ENCODE results near the gene ULK4. TPM values are rescaled to one million over a fixed set of nuclear protein-coding genes. Genes with fewer than 3 reads are reported as not detected.

ULK4 gene
- total and polyA plus RNA-seq, 2 of the 8 experiments (the other 6 are each of a cell fraction or from before 2014, with no cell fraction given) = 3.0 to 10.8 TPM

- Histone ChIP-seq H3K18ac (ENCODE audit: extremely low read depth, low read length) (no peak overlapping the region), H3K14ac (ENCODE audit: insufficient read length) (no peak overlapping the region), H3K9me3 (ENCODE audit: insufficient read depth in 2 of 2, low read depth in 1 of 2, low read length in 1 of 2) (no peaks in the 10 kb centered on the region), H3K27me3 (replicated peaks in 1 of 4; ENCODE audit: control insufficient read depth in 3 of 4, extremely low read depth in 1 of 4, insufficient read depth in 3 of 4, low read length in 3 of 4) (no peaks in the 10 kb centered on the region), H3K9ac (replicated peaks in 1 of 4; ENCODE audit: extremely low read depth in 1 of 4, low read depth in 3 of 4, low read length in 3 of 4) (no peak overlapping the region), H3K79me2 (ENCODE audit: control insufficient read depth in 1 of 2, insufficient read depth in 2 of 2, low read length in 2 of 2) (no peaks in the 10 kb centered on the region), H3K4me1 (replicated peaks in 1 of 4; ENCODE audit: control insufficient read depth in 3 of 4, insufficient read depth in 4 of 4, low read length in 3 of 4) (peaks cover 0 to 13% (median 7%) of the 10 kb centered on the region in 4 experiments; a peak in 4 of 7 replicates), H3K4ac (replicated peaks; ENCODE audit: insufficient read length, low read depth, low read length) (no peak overlapping the region), H2BK5ac (ENCODE audit: low read depth, low read length) (no peak overlapping the region), H2BK15ac (ENCODE audit: low read length) (no peak overlapping the region), H2BK20ac (ENCODE audit: low read length) (no peak overlapping the region), H4K5ac (ENCODE audit: insufficient read length, low read depth, low read length) (no peak overlapping the region), H2BK12ac (ENCODE audit: low read depth, low read length) (no peak overlapping the region), H4K20me1 (replicated peaks in 1 of 2; ENCODE audit: control insufficient read depth in 1 of 2, insufficient read depth in 2 of 2, low read length in 2 of 2) (no peaks in the 10 kb centered on the region), H3K36me3 (ENCODE audit: control insufficient read depth in 2 of 4, insufficient read depth in 4 of 4, low read length in 3 of 4) (no peaks in the 10 kb centered on the region), H3K23ac (ENCODE audit: insufficient read length) (no peak overlapping the region), H3K79me1 (ENCODE audit: low read depth, low read length) (no peaks in the 10 kb centered on the region), H2AFZ (ENCODE audit: low read length) (no peak overlapping the region), H3K4me2 (ENCODE audit: insufficient read depth in 1 of 2, low read depth in 2 of 2, low read length in 2 of 2) (no peak overlapping the region), H2BK120ac (replicated peaks; ENCODE audit: low read depth, low read length) (no peak overlapping the region), H4K8ac (ENCODE audit: extremely low read depth, insufficient read depth, low read length) (no peak overlapping the region), H3K27ac (ENCODE audit: low read depth, low read length) (no peak overlapping the region), H3K4me3 (ENCODE audit: extremely low read depth in 1 of 4, insufficient read depth in 2 of 4, low read depth in 3 of 4, low read length in 4 of 4) (no peak overlapping the region), H3K56ac (replicated peaks; ENCODE audit: insufficient read length, low read depth, low read length) (no peak overlapping the region), H2AK5ac (ENCODE audit: low read depth, low read length) (no peak overlapping the region), H4K91ac (replicated peaks; ENCODE audit: insufficient read length, low read length) (no peak overlapping the region), H3K23me2 (ENCODE audit: low read depth, low read length) (no peaks in the 10 kb centered on the region)
- FAIRE-seq (no peak), DNase-seq (ENCODE audit: low read depth in 1 of 2, low spot score in 2 of 2) (no peak)
- ChIA-PET POLR2A (ENCODE audit: partially characterized antibody) (no interaction called here), CTCF (ENCODE audit: partially characterized antibody) (interaction anchor here (0.6 to 1.1 kb wide), 3 partner anchors 45 to 1259 kb away, joined by 3 to 5 read pairs (median 4); no protein-coding TSS in a partner anchor)
- TF ChIP-seq BACH1 (IDR thresholded peaks at IDR 0.05; ENCODE audit: low read length) (no peak), GTF2F1 (IDR thresholded peaks at IDR 0.05; ENCODE audit: borderline replicate concordance, low read depth, low read length) (no peak), POLR2A (IDR thresholded peaks at IDR 0.05; ENCODE audit: control extremely low read depth in 1 of 2, low read depth in 2 of 2, low read length in 2 of 2) (no peak), CBX5 (IDR thresholded peaks at IDR 0.05; ENCODE audit: low read depth, low read length) (no peak), EGR1 (IDR thresholded peaks at IDR 0.05; ENCODE audit: borderline replicate concordance, low read depth, low read length) (no peak), MAX (IDR thresholded peaks at IDR 0.05) (no peak), GABPA (IDR thresholded peaks at IDR 0.05; ENCODE audit: borderline replicate concordance, insufficient read depth, low read length) (no peak)
- whole genome bisulfite sequencing, 2 experiments (ENCODE audit: extremely low coverage in 1 of 2, insufficient coverage in 1 of 2, insufficient read length in 1 of 2, insufficient replicate concordance in 2 of 2, low coverage in 1 of 2, low lambda C conversion rate in 2 of 2, missing lambda C conversion rate in 1 of 2) = 82% methylated on average over 1 of the region's 1 CpG; no CpG with 5 or more reads in 1 of the 2 experiments
These were observed 389.8 kb downstream of the ULK4 start for GRCh38 chr3:41572092-41572491.

All from H1 (cell line).